Measurements from ENCODE around the gene CEP70.

Gene CEP70

GRCh38 chr3:138468451-138468850 lies 125.6 kb downstream of the CEP70 start:
- Histone ChIP-seq H3K4me3 (ENCODE audit: low read length) (no peak overlapping the region), H3K9me3 (ENCODE audit: control insufficient read depth, low read length) (no peaks in the 10 kb centered on the region), H3K9ac (ENCODE audit: low read length) (no peak overlapping the region), H3K36me3 (ENCODE audit: control insufficient read depth, insufficient read depth, low read length, severe bottlenecking) (no peaks in the 10 kb centered on the region), H3K4me1 (ENCODE audit: control insufficient read depth, insufficient read depth, low read length) (peaks cover 9% of the 10 kb centered on the region), H3K27me3 (replicated peaks; ENCODE audit: control insufficient read depth, insufficient read depth, low read length) (no peaks in the 10 kb centered on the region)
- no peak for DNase-seq (ENCODE audit: low read depth)

- DNase-seq (ENCODE audit: low read depth) = no peak
Measured at GRCh38 chr3:138467931-138468330, 126.1 kb downstream of the CEP70 start.

GRCh38 chr3:138465925-138466324 lies 128.1 kb downstream of the CEP70 start:
- DNase-seq (ENCODE audit: low read depth) = no peak
- H3K9ac ChIP-seq (ENCODE audit: low read length) = no peak overlapping the region
- H3K27me3 ChIP-seq (replicated peaks; ENCODE audit: control insufficient read depth, insufficient read depth, low read length) = no peaks in the 10 kb centered on the region
- no peaks in the 10 kb centered on the region for H3K36me3 ChIP-seq (ENCODE audit: control insufficient read depth, insufficient read depth, low read length, severe bottlenecking)
- H3K4me1 ChIP-seq (ENCODE audit: control insufficient read depth, insufficient read depth, low read length) = peaks cover 9% of the 10 kb centered on the region
- H3K9me3 ChIP-seq (ENCODE audit: control insufficient read depth, low read length) = no peaks in the 10 kb centered on the region
- H3K4me3 ChIP-seq (ENCODE audit: low read length) = no peak overlapping the region

More at GRCh38 chr3:138467931-138468330, 126.1 kb downstream of the CEP70 start:
- no peak overlapping the region for H3K9ac ChIP-seq (ENCODE audit: low read length)
- H3K36me3 ChIP-seq (ENCODE audit: control insufficient read depth, insufficient read depth, low read length, severe bottlenecking) = no peaks in the 10 kb centered on the region
- H3K27me3 ChIP-seq (replicated peaks; ENCODE audit: control insufficient read depth, insufficient read depth, low read length) = no peaks in the 10 kb centered on the region
- peaks cover 9% of the 10 kb centered on the region for H3K4me1 ChIP-seq (ENCODE audit: control insufficient read depth, insufficient read depth, low read length)
- no peak overlapping the region for H3K4me3 ChIP-seq (ENCODE audit: low read length)
- H3K9me3 ChIP-seq (ENCODE audit: control insufficient read depth, low read length) = no peaks in the 10 kb centered on the region

GRCh38 chr3:138465451-138465850 lies 128.6 kb downstream of the CEP70 start:
- Histone ChIP-seq H3K27me3 (replicated peaks; ENCODE audit: control insufficient read depth, insufficient read depth, low read length) (no peaks in the 10 kb centered on the region), H3K9ac (ENCODE audit: low read length) (no peak overlapping the region), H3K4me1 (ENCODE audit: control insufficient read depth, insufficient read depth, low read length) (peaks cover 9% of the 10 kb centered on the region), H3K9me3 (ENCODE audit: control insufficient read depth, low read length) (no peaks in the 10 kb centered on the region), H3K36me3 (ENCODE audit: control insufficient read depth, insufficient read depth, low read length, severe bottlenecking) (no peaks in the 10 kb centered on the region), H3K4me3 (ENCODE audit: low read length) (no peak overlapping the region)
- DNase-seq (ENCODE audit: low read depth) = no peak

- no peaks in the 10 kb centered on the region for H3K36me3 ChIP-seq (ENCODE audit: control insufficient read depth, insufficient read depth, low read length, severe bottlenecking)
- H3K9me3 ChIP-seq (ENCODE audit: control insufficient read depth, low read length) = no peaks in the 10 kb centered on the region
- H3K9ac ChIP-seq (ENCODE audit: low read length) = no peak overlapping the region
- no peaks in the 10 kb centered on the region for H3K27me3 ChIP-seq (replicated peaks; ENCODE audit: control insufficient read depth, insufficient read depth, low read length)
- DNase-seq (ENCODE audit: low read depth) = no peak
- no peak overlapping the region for H3K4me3 ChIP-seq (ENCODE audit: low read length)
- peaks cover 9% of the 10 kb centered on the region for H3K4me1 ChIP-seq (ENCODE audit: control insufficient read depth, insufficient read depth, low read length)
Measured at GRCh38 chr3:138464491-138464860, 129.6 kb downstream of the CEP70 start.

GRCh38 chr3:138463724-138464490 lies 130.2 kb downstream of the CEP70 start:
- no peak overlapping the region for H3K9ac ChIP-seq (ENCODE audit: low read length)
- peaks cover 4% of the 10 kb centered on the region for H3K4me1 ChIP-seq (ENCODE audit: control insufficient read depth, insufficient read depth, low read length)
- H3K9me3 ChIP-seq (ENCODE audit: control insufficient read depth, low read length) = no peaks in the 10 kb centered on the region
- no peak overlapping the region for H3K4me3 ChIP-seq (ENCODE audit: low read length)
- H3K36me3 ChIP-seq (ENCODE audit: control insufficient read depth, insufficient read depth, low read length, severe bottlenecking) = no peaks in the 10 kb centered on the region
- no peaks in the 10 kb centered on the region for H3K27me3 ChIP-seq (replicated peaks; ENCODE audit: control insufficient read depth, insufficient read depth, low read length)
- DNase-seq (ENCODE audit: low read depth) = no peak

GRCh38 chr3:138461896-138462295 lies 132.2 kb downstream of the CEP70 start:
- H3K4me1 ChIP-seq (ENCODE audit: control insufficient read depth, insufficient read depth, low read length) = no peaks in the 10 kb centered on the region
- no peak overlapping the region for H3K4me3 ChIP-seq (ENCODE audit: low read length)
- no peak overlapping the region for H3K9ac ChIP-seq (ENCODE audit: low read length)
- H3K27me3 ChIP-seq (replicated peaks; ENCODE audit: control insufficient read depth, insufficient read depth, low read length) = no peaks in the 10 kb centered on the region
- DNase-seq (ENCODE audit: low read depth) = no peak
- no peaks in the 10 kb centered on the region for H3K9me3 ChIP-seq (ENCODE audit: control insufficient read depth, low read length)
- H3K36me3 ChIP-seq (ENCODE audit: control insufficient read depth, insufficient read depth, low read length, severe bottlenecking) = no peaks in the 10 kb centered on the region

- Histone ChIP-seq H3K36me3 (ENCODE audit: control insufficient read depth, insufficient read depth, low read length, severe bottlenecking) (no peaks in the 10 kb centered on the region), H3K9ac (ENCODE audit: low read length) (no peak overlapping the region), H3K27me3 (replicated peaks; ENCODE audit: control insufficient read depth, insufficient read depth, low read length) (no peaks in the 10 kb centered on the region), H3K4me3 (ENCODE audit: low read length) (no peak overlapping the region), H3K9me3 (ENCODE audit: control insufficient read depth, low read length) (no peaks in the 10 kb centered on the region), H3K4me1 (ENCODE audit: control insufficient read depth, insufficient read depth, low read length) (no peaks in the 10 kb centered on the region)
- DNase-seq (ENCODE audit: low read depth) = peak; percentile 23
Measured at GRCh38 chr3:138461246-138461645, 132.8 kb downstream of the CEP70 start.

- no peak overlapping the region for H3K4me3 ChIP-seq (ENCODE audit: low read length)
- H3K27me3 ChIP-seq (replicated peaks; ENCODE audit: control insufficient read depth, insufficient read depth, low read length) = no peaks in the 10 kb centered on the region
- no peaks in the 10 kb centered on the region for H3K9me3 ChIP-seq (ENCODE audit: control insufficient read depth, low read length)
- no peaks in the 10 kb centered on the region for H3K4me1 ChIP-seq (ENCODE audit: control insufficient read depth, insufficient read depth, low read length)
- no peaks in the 10 kb centered on the region for H3K36me3 ChIP-seq (ENCODE audit: control insufficient read depth, insufficient read depth, low read length, severe bottlenecking)
- no peak for DNase-seq (ENCODE audit: low read depth)
- H3K9ac ChIP-seq (ENCODE audit: low read length) = no peak overlapping the region
Measured at GRCh38 chr3:138460536-138461205, 133.4 kb downstream of the CEP70 start.

GRCh38 chr3:138459619-138460535 lies 134.2 kb downstream of the CEP70 start:
- peaks cover under 1% of the 10 kb centered on the region for H3K4me1 ChIP-seq (ENCODE audit: control insufficient read depth, insufficient read depth, low read length)
- H3K9me3 ChIP-seq (ENCODE audit: control insufficient read depth, low read length) = no peaks in the 10 kb centered on the region
- H3K27me3 ChIP-seq (replicated peaks; ENCODE audit: control insufficient read depth, insufficient read depth, low read length) = no peaks in the 10 kb centered on the region
- no peak overlapping the region for H3K4me3 ChIP-seq (ENCODE audit: low read length)
- no peak overlapping the region for H3K9ac ChIP-seq (ENCODE audit: low read length)
- no peak for DNase-seq (ENCODE audit: low read depth)
- no peaks in the 10 kb centered on the region for H3K36me3 ChIP-seq (ENCODE audit: control insufficient read depth, insufficient read depth, low read length, severe bottlenecking)
